C4-2B (cell line): ENCODE data around the gene PDF.

ENCODE experiments used
- H3K27ac ChIP-seq: fragments of 450-650 bp; 2 replicates; pipeline ENCODE4 v1.5.1; 2017
- ZFX ChIP-seq: fragments of 450-650 bp; IDR thresholded peaks from 2 replicates; pipeline ENCODE4 v1.6.1; 2017
- TF ChIP-seq, protein P1 (sequence below): fragments of 450-650 bp; conservative IDR thresholded peaks from 2 replicates; pipeline ENCODE4 v1.5.1; 2017; ENCODE audit warnings: mild to moderate bottlenecking

PDF gene

DNA sequence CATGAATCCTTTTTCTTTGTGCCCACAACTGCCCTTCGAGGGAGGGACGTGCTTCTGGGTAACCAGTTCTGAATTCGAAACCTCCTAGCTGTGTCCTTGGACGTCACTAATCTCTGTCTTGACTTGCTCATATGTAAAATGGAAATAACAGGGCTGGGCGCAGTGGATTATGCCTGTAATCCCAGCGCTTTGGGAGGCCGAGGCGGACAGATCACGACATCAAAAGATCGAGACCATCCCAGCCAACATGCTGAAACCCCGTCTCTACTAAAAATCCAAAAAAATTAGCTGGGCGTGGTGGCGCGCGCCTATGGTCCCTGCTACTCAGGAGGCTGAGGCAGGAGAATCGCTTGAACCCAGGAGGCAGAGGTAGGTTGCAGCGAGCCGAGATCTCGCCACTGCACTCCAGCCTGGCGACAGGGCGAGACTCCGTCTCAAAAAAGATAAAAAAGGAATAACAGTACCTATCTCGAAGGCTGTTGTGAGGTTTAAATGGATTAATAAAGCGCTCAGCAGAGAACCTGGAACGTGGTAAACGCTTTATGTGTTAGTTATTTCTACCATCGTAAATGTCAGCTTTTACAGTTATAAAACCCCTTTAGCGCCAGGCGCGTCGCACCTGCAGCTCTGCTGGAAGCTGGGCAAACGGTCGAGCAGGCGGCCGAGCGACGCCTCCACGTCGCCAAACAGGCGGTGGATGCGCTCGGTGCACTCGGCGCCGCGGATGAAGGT lies 8.3 kb upstream of the PDF start:
- H3K27ac ChIP-seq = peak overlapping the region; percentile 93
- TF ChIP-seq ZFX = no peak
- TF ChIP-seq, protein P1, sequence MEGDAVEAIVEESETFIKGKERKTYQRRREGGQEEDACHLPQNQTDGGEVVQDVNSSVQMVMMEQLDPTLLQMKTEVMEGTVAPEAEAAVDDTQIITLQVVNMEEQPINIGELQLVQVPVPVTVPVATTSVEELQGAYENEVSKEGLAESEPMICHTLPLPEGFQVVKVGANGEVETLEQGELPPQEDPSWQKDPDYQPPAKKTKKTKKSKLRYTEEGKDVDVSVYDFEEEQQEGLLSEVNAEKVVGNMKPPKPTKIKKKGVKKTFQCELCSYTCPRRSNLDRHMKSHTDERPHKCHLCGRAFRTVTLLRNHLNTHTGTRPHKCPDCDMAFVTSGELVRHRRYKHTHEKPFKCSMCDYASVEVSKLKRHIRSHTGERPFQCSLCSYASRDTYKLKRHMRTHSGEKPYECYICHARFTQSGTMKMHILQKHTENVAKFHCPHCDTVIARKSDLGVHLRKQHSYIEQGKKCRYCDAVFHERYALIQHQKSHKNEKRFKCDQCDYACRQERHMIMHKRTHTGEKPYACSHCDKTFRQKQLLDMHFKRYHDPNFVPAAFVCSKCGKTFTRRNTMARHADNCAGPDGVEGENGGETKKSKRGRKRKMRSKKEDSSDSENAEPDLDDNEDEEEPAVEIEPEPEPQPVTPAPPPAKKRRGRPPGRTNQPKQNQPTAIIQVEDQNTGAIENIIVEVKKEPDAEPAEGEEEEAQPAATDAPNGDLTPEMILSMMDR = no peak

DNA sequence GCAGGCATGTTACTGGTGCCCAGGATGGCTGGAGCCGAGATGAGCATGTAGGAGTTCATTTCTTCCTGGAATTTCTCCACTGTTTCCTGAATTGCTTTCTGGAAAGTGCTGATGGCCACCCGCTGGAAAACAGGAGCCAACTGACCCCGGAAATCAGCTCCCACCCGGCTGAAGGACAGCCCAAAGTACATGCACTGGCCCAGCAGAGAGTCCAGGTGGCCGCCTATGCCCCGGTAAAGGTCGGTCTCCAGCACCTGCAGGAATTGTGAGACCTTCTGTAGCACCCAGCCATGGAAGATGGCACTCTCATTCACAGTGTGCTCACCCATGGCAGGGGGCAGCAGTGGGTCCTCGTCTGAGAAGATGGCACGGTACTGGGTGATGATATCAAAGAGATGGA lies 4.3 kb upstream of the PDF start:
- H3K27ac ChIP-seq = no peak overlapping the region
- TF ChIP-seq, protein P1 = no peak
- no peak for TF ChIP-seq ZFX

GRCh38 chr16:69329369-69330285 lies 761 bp downstream of the PDF start:
- TF ChIP-seq, protein P1 = no peak
- peak; percentile 57; the same call in 1 of the 2 replicates for TF ChIP-seq ZFX
- peak overlapping the region; percentile 93 for H3K27ac ChIP-seq

DNA sequence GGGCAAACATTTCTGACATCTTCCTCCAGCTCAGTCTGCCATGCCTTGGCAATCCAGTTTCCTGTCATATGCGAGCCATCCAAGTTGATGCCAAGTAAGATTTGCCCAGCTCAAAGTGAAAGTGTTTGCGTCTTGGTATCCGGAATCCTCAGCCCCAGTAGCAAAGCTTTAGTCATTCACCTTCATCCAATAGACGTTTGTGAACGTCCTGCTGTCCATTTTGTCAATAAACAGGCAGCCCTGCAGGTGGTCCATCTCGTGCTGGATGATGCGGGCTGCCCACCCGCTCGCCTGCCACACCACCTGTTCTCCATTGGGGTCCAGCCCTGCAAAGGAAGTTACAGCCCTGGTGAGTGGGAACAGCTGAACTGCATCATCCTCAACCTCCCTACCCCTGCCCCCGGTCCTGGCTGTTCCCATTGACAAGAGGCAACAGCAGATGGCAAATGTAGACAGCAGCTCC lies 1.5 kb downstream of the PDF start:
- no peak for TF ChIP-seq ZFX
- H3K27ac ChIP-seq = peak overlapping the region; percentile 93

GRCh38 chr16:69327585-69328310 lies 2.6 kb downstream of the PDF start:
- TF ChIP-seq ZFX = no peak
- TF ChIP-seq, protein P1 = no peak
- H3K27ac ChIP-seq = no peak overlapping the region

DNA sequence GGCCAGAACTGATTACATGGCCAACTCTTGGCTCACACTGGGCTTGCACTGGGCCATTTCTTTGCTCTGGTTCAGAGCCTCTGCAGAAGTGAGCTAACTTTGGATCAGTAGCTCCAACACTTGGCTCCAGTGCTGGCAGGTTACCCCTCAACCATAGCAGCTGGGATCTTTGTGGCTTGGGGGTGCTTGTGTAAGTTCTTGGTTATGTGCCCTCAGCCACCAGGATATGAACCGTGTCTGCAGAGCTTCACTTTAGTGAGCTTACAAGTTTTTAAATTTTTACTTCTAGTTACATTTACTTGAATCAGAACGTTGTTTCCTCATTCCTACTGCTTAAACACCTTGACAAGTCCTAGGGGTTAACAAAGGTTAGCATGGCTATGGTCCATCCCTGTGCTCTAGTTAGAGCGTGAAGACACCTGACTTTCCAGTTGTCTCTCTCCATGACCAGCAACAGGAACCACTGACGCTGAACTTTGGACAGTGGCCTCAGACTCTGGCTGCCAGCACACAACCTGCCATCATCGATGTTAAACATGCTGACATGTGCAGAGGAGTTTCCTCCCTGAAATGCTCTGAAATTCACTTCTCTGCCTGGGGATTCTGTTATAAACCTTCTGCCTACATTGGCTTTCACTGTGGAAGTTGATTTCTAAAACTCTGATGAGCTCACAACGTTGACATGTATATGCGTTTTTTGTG lies 4.1 kb downstream of the PDF start:
- TF ChIP-seq, protein P1 = no peak
- TF ChIP-seq ZFX = no peak
- H3K27ac ChIP-seq = peak overlapping the region; percentile 21

DNA sequence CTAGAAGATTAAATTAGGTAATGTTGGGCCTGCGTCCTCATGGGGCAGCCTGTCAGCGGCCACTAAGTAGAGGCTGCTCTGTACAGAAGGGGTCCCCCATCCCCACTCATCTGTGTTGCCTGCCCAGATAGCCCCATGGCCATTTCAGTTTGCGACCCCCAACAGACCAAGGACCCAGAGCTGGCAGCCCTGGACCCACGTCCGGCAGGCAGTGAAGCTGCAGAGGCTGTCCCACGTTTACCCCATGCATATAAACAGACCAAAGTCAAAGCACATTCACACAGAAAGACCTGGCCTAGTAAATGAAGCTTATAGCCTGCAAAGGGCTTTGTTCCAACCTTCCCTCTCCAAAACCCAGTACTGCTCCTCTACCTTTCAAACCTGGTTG lies 4.6 kb downstream of the PDF start:
- TF ChIP-seq, protein P1 = no peak
- no peak for TF ChIP-seq ZFX
- peak overlapping the region; percentile 21 for H3K27ac ChIP-seq
